CD4-positive, alpha-beta T cell treated with Interleukin-1 beta for 1 hour (primary cell): Measurements from ENCODE around the gene PRMT1.
A peak's percentile ranks its signal among the peaks of the same experiment; 100 is the strongest.
"Not testable (repeated sequence)": the region's sequence is repeated elsewhere in the genome, so short reads cannot be mapped to it uniquely, and the experiment has no call there.

Source experiments
- DNase-seq, 2 donors: peaks; one replicate each; pipeline ENCODE4 v3.0.0-alpha.2; 2020 to 2022

Gene PRMT1

DNA sequence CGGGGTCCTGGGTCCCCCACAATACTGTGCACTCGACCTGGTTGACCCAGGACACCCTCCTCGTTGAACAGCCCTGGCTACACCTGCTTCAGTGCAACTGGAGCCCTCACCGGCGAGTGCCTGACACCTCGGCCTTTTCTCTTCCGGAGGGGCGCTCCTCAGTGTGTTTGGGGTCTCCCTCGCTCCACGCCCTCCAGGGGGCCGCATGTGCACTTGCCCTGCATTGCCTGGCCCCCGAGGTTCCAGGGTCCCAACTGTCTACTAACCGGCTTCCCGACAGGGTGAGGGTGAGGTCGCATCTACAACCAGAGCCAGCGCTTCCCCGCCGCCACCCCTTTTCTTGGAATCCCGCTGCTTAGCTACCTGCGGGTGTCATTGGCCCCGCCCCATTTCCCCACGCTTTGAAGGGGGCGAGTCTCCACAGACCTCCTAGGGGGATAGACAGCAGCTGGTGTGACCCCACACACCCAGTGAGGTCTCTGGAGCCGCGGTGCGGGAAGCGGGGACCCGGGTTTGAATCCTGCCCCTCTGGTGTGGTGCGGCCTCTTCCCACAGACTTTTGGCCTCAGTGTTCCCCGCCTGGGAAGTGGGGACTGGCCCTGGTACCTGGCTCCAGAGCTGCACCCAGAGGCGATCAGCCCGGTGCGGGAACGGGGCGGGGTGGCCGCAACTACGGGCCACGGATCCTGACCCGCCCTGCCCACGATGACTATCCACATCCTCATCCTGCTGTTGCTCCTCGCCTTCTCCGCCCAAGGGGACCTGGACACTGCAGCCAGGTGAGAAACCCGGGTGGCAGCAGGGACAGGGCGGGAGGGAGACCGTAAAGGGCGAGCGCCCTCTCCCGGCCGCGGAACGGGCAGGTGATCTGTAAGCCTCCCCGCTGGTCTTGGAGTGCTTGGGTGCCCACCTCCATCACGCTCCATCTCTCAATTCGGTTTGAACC lies 12.3 kb downstream of the PRMT1 start, which contains the start of gene ADM5:
Gene ADM5 (plus strand): TSS at position 462 of the 946 bp plus-strand sequence. CDS start 244 bp downstream, at position 706.
- peak in 1 of 2 donors; percentile 42 for DNase-seq

DNA sequence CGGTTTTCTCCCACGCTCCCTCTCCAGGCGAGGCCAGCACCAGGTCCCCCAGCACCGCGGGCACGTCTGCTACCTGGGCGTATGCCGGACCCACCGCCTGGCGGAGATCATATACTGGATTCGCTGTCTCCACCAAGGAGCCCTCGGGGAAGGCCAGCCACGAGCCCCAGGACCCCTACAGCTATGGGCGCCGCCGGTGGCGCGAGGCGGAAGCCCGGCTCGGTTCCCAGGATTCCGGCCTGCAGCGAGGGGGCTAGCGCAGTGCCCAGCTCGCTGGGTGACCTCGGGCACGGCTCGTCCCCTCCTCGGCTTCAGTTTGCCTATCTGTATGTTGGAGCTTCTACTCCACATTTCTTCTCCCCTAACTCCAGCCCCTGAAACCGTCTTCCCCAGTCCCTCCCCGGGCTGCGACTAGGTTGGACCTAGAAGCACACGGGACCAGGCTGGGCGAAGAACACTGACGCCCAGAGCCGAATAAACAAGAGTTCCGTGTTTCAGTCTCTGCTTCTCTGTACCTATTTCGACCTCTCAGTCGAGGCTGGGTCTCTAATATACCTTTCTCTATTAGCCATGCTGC lies 13.1 kb downstream of the PRMT1 start:
- no peak for DNase-seq

DNA sequence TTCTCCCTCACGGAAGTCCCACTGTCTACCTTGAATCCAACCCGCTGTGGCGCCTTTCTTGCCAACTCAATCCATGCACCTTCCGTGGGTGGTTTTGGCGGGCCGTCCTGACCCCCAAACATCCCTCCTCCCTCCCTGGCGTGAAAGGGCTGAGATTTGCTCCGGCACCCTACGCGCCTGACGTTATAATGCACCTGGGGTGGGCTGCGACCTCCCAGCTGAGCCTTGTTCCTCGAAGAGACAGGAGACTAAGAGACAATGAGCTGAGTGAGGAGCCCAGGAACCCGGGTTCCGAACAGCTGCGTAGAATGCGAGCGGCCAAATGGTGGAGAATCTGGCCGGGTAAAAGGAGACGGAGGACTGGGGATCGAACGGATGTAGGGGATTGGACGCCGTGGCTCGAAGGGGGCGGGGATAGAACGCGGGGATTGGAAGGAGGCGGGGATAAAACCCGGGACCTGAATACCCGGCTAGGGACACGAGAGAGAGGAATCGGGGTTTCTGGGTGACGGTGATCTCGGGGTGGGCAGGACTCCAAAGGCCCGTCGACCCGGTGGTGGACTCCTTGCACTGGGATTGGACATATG lies 13.7 kb downstream of the PRMT1 start, which contains the start of gene CPT1C:
Gene CPT1C (plus strand): TSS at position 461 of the 587 bp plus-strand sequence. CDS start 1,137 bp downstream, outside the sequence.
- DNase-seq = peak; percentile 54 to 64

DNA sequence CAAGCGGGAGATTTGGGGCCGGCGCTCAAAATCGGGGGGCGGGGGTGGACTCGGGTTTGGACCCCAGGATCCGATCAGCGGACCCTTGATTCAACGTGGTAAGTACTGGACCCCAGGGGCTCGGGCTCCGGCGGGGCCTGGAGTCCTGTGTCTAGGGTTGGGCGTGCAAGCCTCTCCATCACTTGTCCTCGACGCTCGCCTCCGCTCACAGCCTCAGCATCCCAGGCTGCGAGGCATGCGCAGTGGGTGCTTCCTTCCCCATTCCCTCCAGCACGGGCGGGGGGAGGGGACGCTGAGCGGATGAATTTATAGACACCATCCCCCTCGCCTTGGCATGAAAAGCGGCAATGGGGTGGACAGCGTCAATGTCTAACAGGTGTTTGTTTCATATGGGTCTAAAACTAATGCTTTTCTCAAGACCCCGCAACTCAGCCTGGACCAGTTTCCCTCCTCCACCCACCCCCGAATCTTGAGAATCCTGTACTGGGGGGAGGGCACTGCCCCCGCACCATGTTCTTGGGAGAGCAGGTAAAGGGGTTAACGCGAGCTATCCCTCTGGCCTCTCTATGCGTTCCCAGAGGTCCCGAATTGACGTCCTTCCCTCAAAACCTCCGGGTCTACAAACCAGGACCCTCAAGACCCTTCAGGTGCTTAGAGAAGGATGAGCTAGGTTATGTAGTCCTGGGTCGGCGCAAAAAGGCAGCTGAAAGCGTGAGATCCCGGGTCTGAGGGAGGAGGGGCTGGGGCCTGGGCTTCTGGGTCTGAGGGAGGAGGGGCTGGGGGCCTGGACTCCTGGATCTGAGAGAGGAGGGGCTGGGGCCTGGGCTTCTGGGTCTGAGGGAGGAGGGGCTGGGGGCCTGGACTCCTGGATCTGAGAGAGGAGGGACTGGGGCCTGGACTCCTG lies 14.4 kb downstream of the PRMT1 start:
- DNase-seq = peak in 1 of 2 donors; percentile 36

DNA sequence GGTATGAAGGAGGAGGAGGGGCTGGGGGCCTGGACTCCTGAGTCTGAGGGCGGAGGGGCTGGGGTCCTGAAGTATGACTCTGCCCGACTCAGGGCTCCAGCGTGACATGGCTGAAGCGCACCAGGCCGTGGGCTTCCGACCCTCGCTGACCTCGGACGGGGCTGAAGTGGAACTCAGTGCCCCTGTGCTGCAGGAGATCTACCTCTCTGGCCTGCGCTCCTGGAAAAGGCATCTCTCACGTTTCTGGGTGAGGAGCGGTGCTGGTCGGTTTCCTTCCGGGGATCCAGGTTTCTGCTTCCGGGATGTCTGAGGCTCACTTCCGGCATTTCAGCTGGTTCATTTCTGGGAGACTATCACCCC lies 15.1 kb downstream of the PRMT1 start:
- no peak for DNase-seq

DNA sequence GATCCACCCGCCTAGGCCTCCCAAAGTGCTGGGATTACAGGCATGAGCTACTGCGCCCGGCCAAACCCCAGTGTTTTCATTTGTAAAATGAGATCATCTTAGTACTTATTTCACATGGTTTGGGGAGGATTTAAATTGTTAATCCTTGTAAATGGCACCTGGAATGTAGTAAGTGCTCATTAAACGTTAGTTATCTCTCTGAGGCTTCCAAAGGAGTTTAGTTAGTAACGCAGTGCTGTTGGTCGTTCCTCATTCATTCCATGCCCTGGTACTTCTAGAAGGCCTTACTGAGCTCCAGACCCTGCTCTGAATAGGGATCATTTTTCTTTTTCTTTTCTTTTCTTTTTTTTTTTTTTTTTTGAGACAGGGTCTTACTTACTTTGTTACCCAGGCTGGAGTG lies 19.0 kb downstream of the PRMT1 start:
- no peak for DNase-seq

DNA sequence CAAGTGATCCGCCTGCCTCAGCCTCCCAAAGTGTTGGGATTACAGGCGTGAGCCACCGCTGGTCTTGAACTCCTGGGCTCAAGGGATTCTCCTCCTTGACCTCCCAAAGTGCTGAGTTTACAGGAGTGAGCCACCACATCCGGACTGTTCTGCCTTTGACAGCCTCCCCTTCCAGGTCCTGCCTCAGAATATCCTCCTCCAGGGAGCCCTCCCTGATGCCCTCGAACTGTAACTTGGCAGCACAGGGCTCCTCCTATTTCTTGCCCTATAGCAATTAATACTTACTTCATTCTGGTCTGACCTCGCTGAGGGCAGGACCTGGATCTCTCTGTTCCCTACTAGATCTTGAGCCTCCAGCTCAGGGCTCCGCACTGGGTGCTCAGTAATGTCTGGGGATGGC lies 19.8 kb downstream of the PRMT1 start:
- no peak for DNase-seq

DNA sequence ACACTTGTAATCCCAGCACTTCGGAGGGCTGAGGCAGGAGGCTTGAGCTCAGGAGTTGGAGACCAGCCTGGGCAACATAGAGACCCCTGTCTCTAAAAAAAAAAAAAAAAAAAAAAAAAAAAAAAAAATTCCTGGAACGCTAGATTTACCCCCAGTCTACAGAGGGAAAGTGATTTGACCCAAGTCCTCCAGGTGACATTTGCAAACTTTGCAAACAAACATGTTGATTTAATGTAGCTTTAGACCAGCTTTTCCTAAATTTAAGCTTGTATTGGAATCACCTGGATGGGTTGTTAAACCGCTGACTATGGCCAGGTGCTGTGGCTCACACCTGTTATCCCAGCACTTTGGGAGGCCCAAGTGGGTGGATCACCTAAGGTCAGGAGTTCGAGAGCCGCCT lies 22.3 kb downstream of the PRMT1 start:
- no peak for DNase-seq

DNA sequence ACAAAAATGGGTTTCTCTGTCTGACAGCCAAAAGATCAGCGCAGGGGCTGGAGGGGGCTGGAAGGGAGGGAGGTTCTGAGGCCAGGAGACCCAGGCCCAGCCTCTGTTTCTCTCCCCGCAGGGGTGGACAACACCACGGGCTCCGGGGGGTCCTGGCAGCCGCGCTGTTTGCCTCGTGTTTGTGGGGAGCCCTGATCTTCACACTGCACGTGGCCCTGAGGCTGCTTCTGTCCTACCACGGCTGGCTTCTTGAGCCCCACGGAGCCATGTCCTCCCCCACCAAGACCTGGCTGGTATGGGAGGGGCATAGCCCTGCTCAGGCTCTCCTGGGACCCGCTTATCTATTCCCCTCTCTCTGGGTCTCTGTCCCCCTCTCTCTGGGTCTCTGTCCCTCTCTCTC lies 23.5 kb downstream of the PRMT1 start:
- no peak for DNase-seq

DNA sequence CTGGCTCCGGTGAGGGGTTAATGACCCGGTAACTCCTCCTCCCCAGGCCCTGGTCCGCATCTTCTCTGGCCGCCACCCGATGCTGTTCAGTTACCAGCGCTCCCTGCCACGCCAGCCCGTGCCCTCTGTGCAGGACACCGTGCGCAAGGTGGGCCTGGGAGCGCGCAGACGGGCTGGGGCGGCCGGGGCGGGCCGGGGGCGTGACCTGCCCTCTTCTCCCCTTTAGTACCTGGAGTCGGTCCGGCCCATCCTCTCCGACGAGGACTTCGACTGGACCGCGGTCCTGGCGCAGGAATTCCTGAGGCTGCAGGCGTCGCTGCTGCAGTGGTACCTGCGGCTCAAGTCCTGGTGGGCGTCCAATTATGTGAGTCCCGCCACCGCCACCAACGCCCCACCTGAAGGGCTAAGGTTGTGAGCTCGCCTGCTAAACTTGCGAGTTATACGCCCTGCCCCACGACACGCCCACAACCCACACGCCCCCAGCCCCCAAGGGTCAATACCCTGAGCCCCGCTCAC lies 24.3 kb downstream of the PRMT1 start:
- DNase-seq = no peak

DNA sequence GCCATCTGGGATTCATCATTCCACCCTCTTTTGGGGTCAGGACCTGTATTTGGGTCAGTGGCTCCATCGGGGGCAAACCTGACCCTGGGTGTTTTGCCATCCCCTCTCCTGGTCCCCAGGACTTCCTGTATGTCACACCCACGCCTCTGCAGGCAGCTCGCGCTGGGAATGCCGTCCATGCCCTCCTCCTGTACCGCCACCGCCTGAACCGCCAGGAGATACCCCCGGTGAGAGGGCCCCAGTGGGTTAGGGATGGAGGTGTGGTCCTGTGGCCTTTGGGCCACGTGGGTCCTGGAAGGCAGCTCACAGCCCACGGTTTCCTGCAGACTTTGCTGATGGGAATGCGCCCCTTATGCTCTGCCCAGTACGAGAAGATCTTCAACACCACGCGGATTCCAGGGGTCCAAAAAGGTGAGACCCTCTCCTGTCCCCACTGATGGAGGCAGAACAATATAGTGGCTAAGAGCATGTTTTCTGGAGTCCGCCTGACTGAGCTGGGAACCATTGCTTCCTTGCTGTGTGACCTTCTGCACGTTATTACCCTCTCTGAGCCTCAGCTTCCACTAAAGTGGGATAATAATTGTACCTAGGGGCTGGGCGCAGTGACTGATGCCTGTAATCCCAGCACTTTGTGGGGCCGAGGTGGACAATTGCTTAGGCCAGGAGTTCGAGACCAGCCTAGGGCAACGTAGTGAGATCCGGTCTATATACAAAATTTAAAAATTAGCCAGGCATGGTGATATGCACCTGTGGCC lies 28.0 kb downstream of the PRMT1 start:
- DNase-seq = no peak

DNA sequence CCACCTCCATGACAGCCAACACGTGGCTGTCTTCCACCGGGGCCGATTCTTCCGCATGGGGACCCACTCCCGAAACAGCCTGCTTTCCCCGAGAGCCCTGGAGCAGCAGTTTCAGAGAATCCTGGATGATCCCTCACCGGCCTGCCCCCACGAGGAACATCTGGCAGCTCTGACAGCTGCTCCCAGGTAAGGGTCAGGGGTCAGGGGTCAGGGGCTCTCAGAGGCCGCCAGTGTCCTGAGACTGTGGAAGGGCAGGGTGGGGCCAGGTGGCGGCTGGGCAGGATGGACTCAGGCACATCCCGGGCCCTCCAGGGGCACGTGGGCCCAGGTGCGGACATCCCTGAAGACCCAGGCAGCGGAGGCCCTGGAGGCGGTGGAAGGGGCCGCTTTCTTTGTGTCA lies 28.8 kb downstream of the PRMT1 start:
- no peak for DNase-seq

DNA sequence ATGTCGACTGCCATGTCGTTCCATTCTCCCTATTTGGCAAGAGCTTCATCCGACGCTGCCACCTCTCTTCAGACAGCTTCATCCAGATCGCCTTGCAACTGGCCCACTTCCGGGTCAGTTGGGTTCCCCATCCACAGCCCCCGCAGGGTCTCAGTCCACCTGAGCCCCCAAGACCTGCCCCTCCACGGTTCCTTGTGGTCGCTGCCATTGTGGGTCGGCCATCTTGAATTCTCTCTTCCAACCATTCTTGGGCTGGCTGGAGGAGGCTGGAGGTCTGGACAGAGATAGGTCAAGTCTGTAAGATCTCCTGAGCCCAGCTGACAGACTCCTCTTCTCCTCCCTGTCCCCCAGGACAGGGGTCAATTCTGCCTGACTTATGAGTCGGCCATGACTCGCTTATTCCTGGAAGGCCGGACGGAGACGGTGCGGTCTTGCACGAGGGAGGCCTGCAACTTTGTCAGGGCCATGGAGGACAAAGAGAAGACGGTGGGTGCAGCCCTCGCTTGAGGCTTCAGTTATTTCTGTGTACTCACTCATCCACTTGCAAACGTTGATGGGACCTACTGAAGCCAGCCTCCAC lies 33.4 kb downstream of the PRMT1 start:
- DNase-seq = no peak

DNA sequence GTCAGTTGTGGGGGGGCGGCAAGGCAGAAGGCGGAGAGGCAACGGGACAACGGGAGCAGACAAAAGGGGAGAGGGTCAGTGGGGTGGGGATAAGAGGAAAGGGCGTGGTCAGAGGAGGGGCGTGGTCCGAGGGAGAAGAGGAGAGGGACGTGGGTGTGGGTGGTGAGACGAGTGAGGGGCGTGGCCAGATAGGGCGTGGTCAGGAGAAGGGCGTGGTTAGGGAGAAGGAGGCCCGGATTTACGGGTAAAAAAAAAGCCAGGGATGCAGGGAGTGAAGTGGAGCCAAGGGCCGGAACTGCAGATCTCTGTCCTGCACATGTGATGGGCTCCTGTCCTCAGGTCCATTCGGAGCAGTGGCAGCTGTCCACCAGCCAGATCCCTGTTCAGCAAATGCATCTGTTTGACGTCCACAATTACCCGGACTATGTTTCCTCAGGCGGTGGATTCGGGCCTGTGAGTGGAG lies 35.4 kb downstream of the PRMT1 start:
- no peak for DNase-seq

DNA sequence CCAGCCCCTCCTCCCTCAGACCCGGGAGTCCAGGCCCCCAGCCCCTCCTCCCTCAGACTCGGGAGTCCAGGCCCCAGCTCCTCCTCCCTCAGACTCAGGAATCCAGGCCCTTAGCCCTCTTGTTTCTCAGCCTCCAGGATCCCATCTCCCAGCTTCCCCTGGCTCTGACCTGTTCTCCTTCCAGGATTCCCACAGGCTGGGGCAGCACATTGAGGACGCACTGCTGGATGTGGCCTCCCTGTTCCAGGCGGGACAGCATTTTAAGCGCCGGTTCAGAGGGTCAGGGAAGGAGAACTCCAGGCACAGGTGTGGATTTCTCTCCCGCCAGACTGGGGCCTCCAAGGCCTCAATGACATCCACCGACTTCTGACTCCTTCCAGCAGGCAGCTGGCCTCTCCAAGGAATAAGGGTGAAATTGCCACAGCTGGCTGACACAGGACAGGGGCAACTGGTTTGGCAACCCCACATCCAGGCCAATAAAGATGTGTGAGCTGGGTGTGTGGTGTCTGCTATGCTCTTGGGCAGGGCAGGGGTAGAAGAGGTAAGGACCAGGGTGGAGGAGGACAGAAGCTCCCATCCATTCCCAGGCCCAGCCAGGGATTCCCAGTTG lies 36.3 kb downstream of the PRMT1 start:
- DNase-seq = no peak

DNA sequence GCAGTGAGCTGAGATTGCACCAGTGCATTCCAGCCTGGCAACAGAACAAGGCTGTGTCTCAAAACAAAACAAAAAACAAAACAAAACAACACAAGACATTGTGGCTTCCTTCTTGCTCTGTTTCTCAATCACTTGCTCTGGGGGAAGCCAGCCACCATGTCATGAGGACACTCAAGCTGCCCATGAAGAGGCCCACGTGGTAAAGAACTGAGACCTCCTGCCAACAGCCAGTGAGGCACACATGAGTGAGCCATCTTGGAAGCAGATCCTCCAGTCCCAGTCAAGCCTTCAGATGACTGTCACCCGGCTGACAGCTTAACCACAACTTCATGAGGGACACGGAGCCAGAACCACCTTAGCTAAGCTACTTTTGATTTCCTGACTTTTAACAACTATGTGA lies 39.1 kb downstream of the PRMT1 start:
- no peak for DNase-seq

DNA sequence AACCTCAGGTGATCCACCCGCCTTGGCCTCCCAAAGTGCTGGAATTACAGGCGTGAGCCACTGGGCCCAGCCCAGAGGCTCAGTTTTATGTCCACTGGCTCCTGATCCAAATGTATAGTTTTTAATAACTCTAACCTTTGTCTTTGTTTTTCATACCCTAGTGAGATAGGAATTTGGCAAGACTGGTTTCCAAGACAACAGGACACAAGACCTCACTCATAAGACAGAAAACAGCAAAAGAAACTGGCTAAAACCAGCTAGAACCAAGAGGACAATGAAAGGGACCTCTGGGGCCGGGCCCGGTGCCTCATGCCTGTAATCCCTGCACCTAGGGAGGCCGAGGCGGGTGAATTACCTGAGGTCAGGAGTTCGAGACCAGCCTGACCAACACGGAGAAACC lies 41.4 kb downstream of the PRMT1 start:
- no peak for DNase-seq

DNA sequence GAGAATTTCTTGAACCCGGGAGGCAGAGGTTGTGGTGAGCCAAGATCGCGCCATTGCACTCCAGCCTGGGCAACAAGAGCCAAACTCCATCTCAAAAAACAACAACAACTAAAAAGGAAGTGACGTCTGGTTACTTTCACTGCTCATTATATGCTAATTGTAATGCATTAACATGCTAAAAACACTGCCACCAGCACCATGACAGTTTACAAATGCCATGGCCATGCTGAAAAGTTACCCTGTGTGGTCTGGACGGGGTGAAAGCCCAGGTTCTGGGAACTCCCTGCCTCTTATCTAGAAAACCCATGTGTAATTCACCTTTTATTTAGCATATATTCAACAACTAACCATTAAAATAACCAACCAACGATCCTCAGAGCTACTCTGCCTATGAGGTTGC lies 41.9 kb downstream of the PRMT1 start:
- DNase-seq = no peak

DNA sequence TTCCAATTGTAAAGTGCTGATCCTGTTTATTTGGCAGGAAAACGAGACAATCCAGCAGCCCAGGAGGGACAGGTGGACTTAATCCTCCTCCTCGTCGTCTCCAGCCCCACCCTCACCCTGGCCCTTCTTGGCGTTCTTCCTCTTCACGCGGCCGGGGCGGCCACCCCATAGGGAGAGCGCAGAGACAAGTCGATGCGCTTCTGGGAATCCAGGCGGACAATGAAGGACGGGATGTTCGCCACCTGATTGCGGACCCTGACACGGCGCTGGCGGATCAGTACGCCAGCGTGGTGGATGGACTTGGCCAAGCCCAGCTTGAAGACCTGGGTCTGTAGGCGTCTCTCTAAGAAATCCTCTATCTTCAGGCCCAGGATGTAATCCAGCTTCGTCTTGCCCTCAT lies 42.3 kb downstream of the PRMT1 start:
- not testable (repeated sequence) for DNase-seq

DNA sequence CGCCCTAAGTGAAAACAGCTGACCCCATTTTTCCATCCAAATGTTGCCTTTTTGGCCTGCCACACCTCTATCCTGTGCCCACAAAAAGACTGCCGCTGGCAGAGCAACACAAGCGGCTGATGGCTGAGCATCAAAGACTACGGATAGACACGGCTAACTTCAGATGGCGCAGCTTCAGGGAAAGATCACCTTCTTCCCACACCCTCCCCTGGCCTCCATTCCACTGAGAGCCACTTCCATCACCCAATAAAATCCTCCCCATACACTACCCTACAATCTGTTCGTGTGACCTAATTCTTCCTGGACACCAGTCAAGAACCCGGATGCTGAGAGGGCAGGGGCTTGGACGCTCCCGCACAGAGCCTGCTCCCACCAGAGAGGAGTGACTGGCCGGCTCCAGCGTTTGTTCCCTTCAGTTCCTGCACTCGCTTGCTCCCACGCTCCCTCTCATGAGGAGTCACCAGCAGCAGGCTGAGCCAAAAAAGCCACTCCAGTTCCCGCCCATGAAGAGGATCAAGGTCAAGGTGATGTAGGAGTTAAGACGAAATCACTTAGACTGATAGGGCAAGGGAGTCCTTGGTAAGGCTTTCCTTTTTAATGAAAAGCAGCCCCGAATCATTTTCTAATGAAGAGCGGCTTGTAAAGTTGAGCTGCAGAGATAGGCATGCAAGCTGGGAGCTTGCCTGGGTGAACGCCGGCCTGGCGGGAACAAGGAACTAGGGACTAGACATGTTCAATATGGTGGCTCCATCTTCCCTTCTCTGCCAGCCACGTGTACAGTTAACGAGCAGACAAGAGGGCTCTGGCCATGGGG lies 50.4 kb downstream of the PRMT1 start:
- DNase-seq = no peak
